ENCODE results near the gene TNFRSF21. TPM values are rescaled to one million over a fixed set of nuclear protein-coding genes. Genes with fewer than 3 reads are reported as not detected.

The TNFRSF21 gene
- total and polyA plus RNA-seq, 10 of the 15 experiments (the other 5 are each of a cell fraction or from before 2014, with no cell fraction given): 0.09 to 1.0 (median 0.27) TPM

DNA sequence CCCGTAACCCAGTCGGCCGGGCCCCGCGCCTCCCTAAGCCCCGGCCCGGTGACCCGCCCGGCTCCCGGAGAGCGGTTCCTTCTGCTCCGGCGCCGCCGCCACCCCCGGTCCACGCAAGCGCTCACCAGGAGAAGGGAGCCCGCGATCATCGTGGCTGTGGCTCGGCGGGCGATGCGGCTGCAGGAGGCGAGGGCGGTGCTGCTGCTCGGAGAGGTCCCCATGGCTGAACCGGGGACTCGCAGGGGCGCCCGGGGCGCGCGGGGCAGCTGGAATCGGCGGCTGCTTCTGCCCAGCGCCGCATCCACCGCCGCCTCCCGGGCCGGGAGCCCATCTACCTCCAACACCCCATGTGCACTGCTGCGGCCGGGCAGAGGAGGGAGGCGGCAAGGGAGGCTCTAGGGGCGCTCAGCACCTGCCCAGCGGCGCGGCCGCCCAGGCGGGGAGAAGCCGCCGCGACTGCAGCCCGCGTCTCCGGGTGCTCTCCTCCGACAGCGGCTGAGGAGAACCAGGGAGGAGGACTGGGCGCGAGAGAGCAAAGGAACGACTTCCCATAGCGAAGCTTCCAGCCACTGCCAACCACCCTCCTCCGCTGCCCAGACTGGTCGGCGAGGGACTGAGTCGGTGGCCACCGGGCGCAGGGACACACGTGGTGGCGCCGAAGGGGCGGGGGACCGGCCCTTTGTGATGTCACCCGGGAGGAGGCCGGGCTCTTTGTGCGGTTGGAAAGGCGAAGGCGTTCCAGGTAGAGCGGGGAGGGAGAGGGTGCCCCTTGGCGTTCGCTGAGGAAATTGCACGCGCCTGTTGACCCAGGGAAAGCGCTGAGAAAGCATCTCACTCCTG, at the start of gene TNFRSF21 (continued):
- no peak for TF ChIP-seq ZBTB33 (IDR thresholded peaks at IDR 0.05)
- TF ChIP-seq, protein P1, sequence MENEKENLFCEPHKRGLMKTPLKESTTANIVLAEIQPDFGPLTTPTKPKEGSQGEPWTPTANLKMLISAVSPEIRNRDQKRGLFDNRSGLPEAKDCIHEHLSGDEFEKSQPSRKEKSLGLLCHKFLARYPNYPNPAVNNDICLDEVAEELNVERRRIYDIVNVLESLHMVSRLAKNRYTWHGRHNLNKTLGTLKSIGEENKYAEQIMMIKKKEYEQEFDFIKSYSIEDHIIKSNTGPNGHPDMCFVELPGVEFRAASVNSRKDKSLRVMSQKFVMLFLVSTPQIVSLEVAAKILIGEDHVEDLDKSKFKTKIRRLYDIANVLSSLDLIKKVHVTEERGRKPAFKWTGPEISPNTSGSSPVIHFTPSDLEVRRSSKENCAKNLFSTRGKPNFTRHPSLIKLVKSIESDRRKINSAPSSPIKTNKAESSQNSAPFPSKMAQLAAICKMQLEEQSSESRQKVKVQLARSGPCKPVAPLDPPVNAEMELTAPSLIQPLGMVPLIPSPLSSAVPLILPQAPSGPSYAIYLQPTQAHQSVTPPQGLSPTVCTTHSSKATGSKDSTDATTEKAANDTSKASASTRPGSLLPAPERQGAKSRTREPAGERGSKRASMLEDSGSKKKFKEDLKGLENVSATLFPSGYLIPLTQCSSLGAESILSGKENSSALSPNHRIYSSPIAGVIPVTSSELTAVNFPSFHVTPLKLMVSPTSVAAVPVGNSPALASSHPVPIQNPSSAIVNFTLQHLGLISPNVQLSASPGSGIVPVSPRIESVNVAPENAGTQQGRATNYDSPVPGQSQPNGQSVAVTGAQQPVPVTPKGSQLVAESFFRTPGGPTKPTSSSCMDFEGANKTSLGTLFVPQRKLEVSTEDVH (IDR thresholded peaks at IDR 0.05; ENCODE audit: low read depth, partially characterized antibody): no peak
- no peak for TF ChIP-seq MYC (IDR thresholded peaks at IDR 0.05; ENCODE audit: insufficient read depth, insufficient read length, insufficient replicate concordance, low read length, severe bottlenecking)

- no peaks in the 10 kb centered on the region for H3K9me3 ChIP-seq (replicated peaks; ENCODE audit: control insufficient read depth, insufficient read depth, low read length)
- no peak overlapping the region for H3K4me3 ChIP-seq
- peaks cover 15% of the 10 kb centered on the region for H3K4me1 ChIP-seq (ENCODE audit: control insufficient read depth, insufficient read depth, low read length)
- ChIA-PET SMC1A (ENCODE audit: uncharacterized antibody, unreplicated experiment) (interaction anchor here (0.9 to 1.7 kb wide), 3 partner anchors 9 to 56 kb away, joined by 3 to 5 read pairs (median 3); no protein-coding TSS in a partner anchor), RAD21 (ENCODE audit: unreplicated experiment) (interaction anchor here (1.0 to 1.4 kb wide), 3 partner anchors 56 to 378 kb away, joined by 3 to 4 read pairs (median 3); no protein-coding TSS in a partner anchor), POLR2A (no interaction called here), CTCF (no interaction called here)
- H3K27me3 ChIP-seq (replicated peaks in 1 of 2; ENCODE audit: control insufficient read depth in 2 of 2, insufficient read depth in 2 of 2, low read length in 1 of 2): no peaks in the 10 kb centered on the region; a peak in 1 of 4 replicates
- ATAC-seq: peak; percentile 80
- H4K20me1 ChIP-seq (ENCODE audit: control insufficient read depth, insufficient read depth): no peaks in the 10 kb centered on the region
- DNase-seq (ENCODE audit: low read depth, low spot score): peak; percentile 11
- no peak overlapping the region for H3K9ac ChIP-seq (ENCODE audit: control insufficient read depth, insufficient read depth, low read length)
- BruUV-seq (replicated peaks): no TSS peak
- no peak overlapping the region for H3K4me2 ChIP-seq (ENCODE audit: control insufficient read depth, insufficient read depth)
- no peaks in the 10 kb centered on the region for H3K79me2 ChIP-seq (ENCODE audit: control insufficient read depth, insufficient read depth, low read length)
- H2AFZ ChIP-seq (ENCODE audit: control insufficient read depth, low read depth, low read length): no peak overlapping the region
- no peak for FAIRE-seq
- no peak overlapping the region for H3K27ac ChIP-seq (ENCODE audit: control insufficient read depth, insufficient read depth)
- WGBS (ENCODE audit: insufficient coverage, insufficient replicate concordance, low lambda C conversion rate, missing lambda C conversion rate): 9% methylated on average over 6 of the region's 6 CpGs
- intact Hi-C loops (cut with micrococcal nuclease; ENCODE audit: unreplicated experiment): no loop called here
- H3K36me3 ChIP-seq (ENCODE audit: control insufficient read depth in 2 of 2, insufficient read depth in 2 of 2, low read length in 1 of 2): no peaks in the 10 kb centered on the region
- in situ Hi-C loops (cut with MboI): no loop called here
- TF ChIP-seq SP1 (IDR thresholded peaks at IDR 0.05; ENCODE audit: low read depth, low read length): no peak
- TF ChIP-seq, protein P2, sequence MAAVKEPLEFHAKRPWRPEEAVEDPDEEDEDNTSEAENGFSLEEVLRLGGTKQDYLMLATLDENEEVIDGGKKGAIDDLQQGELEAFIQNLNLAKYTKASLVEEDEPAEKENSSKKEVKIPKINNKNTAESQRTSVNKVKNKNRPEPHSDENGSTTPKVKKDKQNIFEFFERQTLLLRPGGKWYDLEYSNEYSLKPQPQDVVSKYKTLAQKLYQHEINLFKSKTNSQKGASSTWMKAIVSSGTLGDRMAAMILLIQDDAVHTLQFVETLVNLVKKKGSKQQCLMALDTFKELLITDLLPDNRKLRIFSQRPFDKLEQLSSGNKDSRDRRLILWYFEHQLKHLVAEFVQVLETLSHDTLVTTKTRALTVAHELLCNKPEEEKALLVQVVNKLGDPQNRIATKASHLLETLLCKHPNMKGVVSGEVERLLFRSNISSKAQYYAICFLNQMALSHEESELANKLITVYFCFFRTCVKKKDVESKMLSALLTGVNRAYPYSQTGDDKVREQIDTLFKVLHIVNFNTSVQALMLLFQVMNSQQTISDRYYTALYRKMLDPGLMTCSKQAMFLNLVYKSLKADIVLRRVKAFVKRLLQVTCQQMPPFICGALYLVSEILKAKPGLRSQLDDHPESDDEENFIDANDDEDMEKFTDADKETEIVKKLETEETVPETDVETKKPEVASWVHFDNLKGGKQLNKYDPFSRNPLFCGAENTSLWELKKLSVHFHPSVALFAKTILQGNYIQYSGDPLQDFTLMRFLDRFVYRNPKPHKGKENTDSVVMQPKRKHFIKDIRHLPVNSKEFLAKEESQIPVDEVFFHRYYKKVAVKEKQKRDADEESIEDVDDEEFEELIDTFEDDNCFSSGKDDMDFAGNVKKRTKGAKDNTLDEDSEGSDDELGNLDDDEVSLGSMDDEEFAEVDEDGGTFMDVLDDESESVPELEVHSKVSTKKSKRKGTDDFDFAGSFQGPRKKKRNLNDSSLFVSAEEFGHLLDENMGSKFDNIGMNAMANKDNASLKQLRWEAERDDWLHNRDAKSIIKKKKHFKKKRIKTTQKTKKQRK (IDR thresholded peaks at IDR 0.05; ENCODE audit: low read depth, low read length): no peak
- TF ChIP-seq NRF1 (conservative IDR thresholded peaks at IDR 0.05; ENCODE audit: low read depth, low read length): no peak
- TF ChIP-seq FOS (IDR thresholded peaks at IDR 0.05; ENCODE audit: borderline replicate concordance, extremely low read depth, insufficient read length): no peak
- peak; percentile 95 for TF ChIP-seq MTA2 (IDR thresholded peaks at IDR 0.05; ENCODE audit: low read depth)
- peak; percentile 52; the same call in 1 of the 2 replicates for TF ChIP-seq BMI1 (IDR thresholded peaks at IDR 0.05; ENCODE audit: borderline replicate concordance)
- TF ChIP-seq TCF12 (IDR thresholded peaks at IDR 0.05; ENCODE audit: low read depth, low read length): peak; percentile 29; the same call in 1 of the 2 replicates
- TF ChIP-seq ATF7 (IDR thresholded peaks at IDR 0.05; ENCODE audit: low read depth): peak; percentile 32; the same call in 1 of the 2 replicates
These were observed 48.9 kb upstream of the TNFRSF21 start for GRCh38 chr6:47358440-47359225.
